SH-SY5Y (cell line): ENCODE data around the gene ANKRD50.

Experiments used
- GATA2 ChIP-seq: IDR thresholded peaks from 2 replicates; pipeline ENCODE4 v1.6.1; 2011; ENCODE audit warnings: mild to moderate bottlenecking, low read depth, low read length
- GATA3 ChIP-seq: IDR thresholded peaks from 2 replicates; pipeline ENCODE4 v1.6.1; 2011; ENCODE audit warnings: low read depth, mild to moderate bottlenecking, low read length, moderate library complexity

- TF ChIP-seq GATA3, result no peak
- TF ChIP-seq GATA2, result no peak
These were observed 811 bp downstream of the ANKRD50 start for GRCh38 chr4:124711471-124712371.
